GM21390 (cell line): ENCODE measurements around the gene FBXO10.

ENCODE experiments used
- ATAC-seq: cut with Tn5 transposase; IDR thresholded peaks from one replicate; pipeline ENCODE4 v1.9.1; 2021; ENCODE audit not compliant: unreplicated experiment

The FBXO10 gene

GRCh38 chr9:37551468-37551867 lies 24.7 kb downstream of the FBXO10 start:
- ATAC-seq = no peak

- ATAC-seq = no peak
Observed at GRCh38 chr9:37550781-37551180, 25.4 kb downstream of the FBXO10 start.

GRCh38 chr9:37549527-37549926 lies 26.7 kb downstream of the FBXO10 start:
- ATAC-seq = no peak

GRCh38 chr9:37547328-37547878 lies 28.8 kb downstream of the FBXO10 start:
- ATAC-seq = no peak

- no peak for ATAC-seq
Observed at GRCh38 chr9:37543468-37543867, 32.7 kb downstream of the FBXO10 start.

- no peak for ATAC-seq
Observed at GRCh38 chr9:37542895-37543294, 33.3 kb downstream of the FBXO10 start.

- ATAC-seq = no peak
Observed at GRCh38 chr9:37542488-37542887, 33.7 kb downstream of the FBXO10 start.

GRCh38 chr9:37541465-37541864 lies 34.7 kb downstream of the FBXO10 start:
- no peak for ATAC-seq

GRCh38 chr9:37540634-37541033 lies 35.5 kb downstream of the FBXO10 start:
- no peak for ATAC-seq

GRCh38 chr9:37539634-37540033 lies 36.5 kb downstream of the FBXO10 start:
- no peak for ATAC-seq

- no peak for ATAC-seq
Observed at GRCh38 chr9:37538099-37538498, 38.1 kb downstream of the FBXO10 start.

- ATAC-seq = no peak
Observed at GRCh38 chr9:37534901-37535300, 41.3 kb downstream of the FBXO10 start.

GRCh38 chr9:37534412-37534811 lies 41.8 kb downstream of the FBXO10 start:
- no peak for ATAC-seq

- peak; percentile 49 for ATAC-seq
Observed at GRCh38 chr9:37531699-37532098, 44.5 kb downstream of the FBXO10 start.

- peak; percentile 64 for ATAC-seq
Observed at GRCh38 chr9:37528652-37529471, 47.3 kb downstream of the FBXO10 start.

- ATAC-seq = no peak
Observed at GRCh38 chr9:37523916-37524315, 52.3 kb downstream of the FBXO10 start.

GRCh38 chr9:37522971-37523370 lies 53.2 kb downstream of the FBXO10 start:
- no peak for ATAC-seq

- no peak for ATAC-seq
Observed at GRCh38 chr9:37521111-37521510, 55.1 kb downstream of the FBXO10 start.

GRCh38 chr9:37520641-37521040 lies 55.5 kb downstream of the FBXO10 start:
- no peak for ATAC-seq

- ATAC-seq = no peak
Observed at GRCh38 chr9:37517923-37518322, 58.3 kb downstream of the FBXO10 start.

- ATAC-seq = no peak
Observed at GRCh38 chr9:37515620-37516258, 60.4 kb downstream of the FBXO10 start.

GRCh38 chr9:37514999-37515398 lies 61.2 kb downstream of the FBXO10 start:
- no peak for ATAC-seq
